ENCODE data around the gene WWC1.
"Not testable (repeated sequence)": the region's sequence is repeated elsewhere in the genome, so short reads cannot be mapped to it uniquely, and the experiment has no call there.

The WWC1 gene

DNA sequence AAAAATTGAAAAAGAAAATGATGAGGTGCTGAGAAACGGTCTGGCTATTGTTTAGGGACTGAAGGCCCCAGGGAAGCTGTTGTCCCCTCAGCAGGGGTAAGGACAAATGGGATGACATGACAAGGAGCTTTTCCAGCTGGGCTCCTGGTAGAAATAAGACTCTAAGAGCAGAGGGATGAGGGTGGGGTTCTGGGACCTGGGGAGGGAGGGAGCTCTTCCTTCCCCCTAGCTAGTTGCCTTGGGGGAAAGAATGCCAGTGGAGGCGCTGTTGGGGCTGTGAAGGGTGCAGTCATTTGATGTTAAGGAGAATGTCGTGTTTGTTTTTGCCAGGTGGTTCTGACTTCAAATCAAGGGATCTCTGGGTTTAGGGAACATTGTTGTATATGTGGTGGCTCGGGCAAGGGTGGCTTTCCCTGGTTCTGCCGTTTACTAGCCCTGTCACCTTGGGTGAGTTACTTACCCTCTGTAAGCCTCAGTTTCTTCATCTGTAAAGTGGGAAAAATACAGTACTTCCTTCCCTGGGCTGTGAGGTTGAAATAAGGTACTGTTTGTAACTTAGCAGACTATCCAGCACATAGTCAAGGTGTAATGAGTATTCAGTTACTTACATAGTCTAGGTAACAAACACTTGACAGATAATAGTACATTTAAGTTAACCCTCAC is 47.8 kb downstream of the WWC1 start:
- DNase-seq = no peak

DNA sequence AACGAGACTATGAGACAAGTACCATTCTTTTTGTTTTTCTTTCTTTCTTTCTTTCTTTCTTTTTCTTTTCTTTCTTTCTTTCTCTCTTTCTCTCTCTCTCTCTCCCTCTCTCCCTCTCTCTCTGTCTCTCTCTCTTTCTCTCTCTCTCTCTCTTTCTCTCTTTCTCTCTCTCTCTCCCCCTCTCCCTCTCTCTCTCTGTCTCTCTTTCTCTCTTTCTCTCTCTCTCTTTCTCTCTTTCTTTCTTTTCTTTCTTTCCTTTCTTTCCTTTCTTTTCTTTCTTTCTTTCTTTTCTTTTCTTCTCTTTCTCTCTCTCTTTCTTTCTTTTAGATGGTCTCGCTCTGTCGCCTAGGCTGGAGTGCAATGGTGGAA is 48.3 kb downstream of the WWC1 start:
- not testable (repeated sequence) for DNase-seq

DNA sequence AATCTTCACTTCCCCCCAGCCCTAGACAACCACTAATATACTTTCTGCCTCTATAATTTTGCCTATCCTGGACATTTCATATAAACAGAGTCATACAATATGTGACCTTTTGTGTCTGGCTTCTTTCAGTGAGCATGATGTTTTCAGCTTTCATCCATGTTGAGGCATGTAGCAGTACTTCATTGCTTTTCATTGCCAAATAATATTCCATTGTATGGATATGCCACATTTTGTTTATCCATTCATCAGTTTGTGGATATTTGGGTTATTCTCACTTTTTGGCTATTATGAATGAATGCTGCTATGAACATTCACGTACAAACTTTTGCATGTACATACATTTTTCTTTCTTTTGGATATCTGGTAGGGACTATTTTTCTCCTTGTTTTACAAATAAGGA is 49.0 kb downstream of the WWC1 start:
- no peak for DNase-seq

DNA sequence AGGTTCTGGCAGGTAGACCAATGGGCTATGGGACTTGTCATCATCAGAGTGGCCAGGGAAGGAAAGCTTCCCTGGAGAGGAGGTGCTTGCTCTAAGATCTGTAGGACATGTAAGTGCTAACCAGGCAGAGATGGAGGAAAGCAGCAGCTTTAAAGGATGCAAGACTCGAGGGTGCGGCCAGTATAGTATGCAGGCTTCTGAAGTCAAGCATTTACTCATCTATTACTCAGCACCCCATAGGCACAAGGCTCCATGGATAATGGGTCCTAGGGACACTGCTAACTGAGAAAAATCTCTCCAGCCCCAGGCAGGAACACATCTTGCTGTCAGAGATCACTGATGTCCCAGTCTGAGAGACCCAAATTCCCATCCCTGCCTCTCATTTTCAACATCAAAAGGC is 49.7 kb downstream of the WWC1 start:
- DNase-seq = no peak

DNA sequence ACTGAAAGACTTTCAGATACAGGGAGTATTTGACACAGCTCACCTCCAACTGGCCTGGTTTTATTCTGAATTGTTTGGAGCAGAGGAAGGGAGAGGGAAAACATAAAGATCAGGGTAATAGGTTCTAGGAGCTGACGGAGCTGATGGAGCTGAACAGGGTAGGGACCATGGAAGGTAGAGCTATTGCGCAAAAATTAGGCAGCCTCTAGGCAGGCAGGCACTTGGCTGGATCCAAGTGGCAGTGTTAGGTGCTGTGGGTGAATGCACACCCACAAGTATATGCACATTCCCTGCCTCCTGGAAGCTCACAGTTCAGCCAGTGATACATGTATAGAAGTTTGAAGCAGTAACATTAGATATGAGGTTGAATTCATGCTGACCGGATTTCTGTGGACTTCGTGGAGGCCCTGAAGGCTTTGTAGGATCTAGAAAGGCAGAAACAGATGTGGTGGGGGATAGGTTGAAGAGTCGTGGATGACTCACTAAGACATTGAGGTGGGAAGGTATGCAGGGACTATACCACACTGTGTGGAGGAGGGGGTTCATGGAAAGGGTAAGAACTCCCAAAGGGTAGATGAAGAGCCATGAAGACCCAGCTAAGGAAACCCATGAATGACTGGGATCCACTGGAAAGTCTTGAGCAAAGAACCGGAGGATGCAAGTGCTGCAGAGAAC is 50.8 kb downstream of the WWC1 start:
- no peak for DNase-seq

DNA sequence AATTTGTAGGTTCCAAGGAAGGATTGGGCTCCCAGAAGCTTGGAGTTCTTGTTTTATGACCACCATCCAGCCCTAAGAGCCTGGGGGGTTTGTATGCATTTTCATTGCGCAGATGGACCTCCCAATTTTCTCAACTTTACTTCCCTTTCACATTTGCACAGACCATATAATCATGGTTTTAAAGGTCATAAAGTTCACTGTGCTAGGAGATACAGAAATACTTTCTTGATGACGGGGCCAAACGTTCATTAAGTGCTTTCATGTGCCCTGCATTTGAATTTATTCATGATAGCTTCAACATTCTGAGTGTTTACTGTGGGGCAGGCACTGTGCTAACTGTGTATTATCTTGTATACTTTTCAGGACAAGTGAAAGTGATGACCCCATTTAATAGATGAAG is 51.5 kb downstream of the WWC1 start:
- no peak for DNase-seq

DNA sequence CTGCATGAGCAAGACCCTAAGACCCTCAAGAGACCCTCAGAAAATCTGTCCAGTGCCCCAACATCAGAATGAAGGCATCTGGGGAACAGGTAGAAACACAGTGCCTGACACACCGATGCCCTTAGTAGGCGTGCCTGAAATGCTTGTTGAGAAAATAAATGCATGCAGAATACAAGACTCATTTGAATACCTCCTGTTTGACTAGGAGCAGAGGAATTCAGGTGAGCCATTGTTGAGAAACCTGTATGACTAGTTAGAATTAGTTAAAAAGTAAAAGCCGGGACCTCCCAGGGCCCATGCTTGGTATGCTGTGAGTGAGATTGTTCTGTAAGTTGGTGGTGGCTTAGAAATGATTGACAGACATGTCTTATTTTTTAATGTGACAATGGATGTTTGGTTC is 55.0 kb downstream of the WWC1 start:
- no peak for DNase-seq

DNA sequence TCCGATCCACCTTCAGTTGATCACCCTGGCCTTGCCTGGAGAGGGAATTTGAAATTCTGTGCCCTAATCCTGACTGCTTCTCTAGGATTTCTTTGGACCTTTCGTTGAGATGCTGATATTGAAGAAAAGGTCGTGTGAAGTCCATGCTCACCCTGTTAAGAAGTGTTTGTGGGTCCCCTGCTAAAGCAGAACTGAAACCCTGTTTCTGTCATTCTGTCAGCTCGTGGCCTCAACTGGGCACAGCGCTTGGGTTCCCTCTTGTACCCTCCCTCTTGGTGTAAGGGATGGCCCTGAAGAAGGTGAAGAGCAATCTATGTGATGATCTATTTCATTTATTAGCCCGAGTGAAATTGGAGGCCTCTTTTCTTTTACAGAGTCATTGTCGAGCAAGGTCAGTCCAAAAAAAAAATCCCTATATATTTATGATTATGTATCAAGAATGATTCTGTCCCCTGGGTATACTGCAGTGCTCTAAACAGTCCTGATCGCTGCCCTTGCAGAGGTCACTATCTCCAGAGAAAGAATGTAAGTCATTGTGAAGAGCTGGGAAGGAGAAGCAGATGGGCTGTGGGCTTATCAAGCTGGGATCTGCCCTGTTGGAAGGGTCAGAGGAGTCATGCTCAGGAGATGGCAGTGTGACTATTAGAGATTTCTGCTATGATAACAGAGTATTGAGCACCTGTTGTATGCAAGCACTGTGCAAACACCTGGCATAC is 56.1 kb downstream of the WWC1 start:
- DNase-seq = no peak

DNA sequence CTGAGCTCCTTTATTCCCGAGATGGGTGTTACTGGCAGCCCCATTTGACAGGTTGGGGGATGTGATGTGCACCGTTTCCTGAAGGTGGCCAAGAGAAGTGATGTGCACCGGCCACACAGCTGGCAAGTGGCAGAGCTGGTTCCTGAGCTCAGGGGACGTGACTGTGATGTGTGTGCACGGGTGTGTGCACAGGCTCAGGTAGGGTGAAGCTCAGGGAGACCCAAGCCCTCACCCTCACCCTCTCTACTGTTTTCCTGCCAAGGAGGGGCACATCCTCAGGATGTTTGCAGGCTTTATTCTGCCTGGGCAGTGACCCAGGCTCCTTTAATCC is 56.6 kb downstream of the WWC1 start:
- no peak for DNase-seq

DNA sequence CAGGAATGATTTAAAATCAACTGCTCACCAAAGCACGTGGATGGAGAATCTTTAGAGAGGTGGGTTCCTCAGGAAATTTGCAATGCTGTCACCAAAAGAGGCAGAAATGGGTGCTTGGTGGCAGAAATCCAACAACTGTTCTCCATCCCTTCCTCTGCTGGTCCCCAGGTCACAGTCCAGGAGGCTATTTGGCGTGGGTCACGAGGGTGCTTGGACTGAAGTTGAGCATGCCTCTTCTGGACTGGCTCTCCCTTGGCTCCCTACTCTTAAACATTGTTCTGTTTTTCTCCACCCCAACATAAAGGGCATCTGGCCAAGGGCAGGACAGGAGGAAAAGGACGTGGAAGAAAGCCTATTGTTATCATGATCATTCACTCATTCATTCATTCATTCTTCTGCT is 58.9 kb downstream of the WWC1 start:
- DNase-seq = no peak

DNA sequence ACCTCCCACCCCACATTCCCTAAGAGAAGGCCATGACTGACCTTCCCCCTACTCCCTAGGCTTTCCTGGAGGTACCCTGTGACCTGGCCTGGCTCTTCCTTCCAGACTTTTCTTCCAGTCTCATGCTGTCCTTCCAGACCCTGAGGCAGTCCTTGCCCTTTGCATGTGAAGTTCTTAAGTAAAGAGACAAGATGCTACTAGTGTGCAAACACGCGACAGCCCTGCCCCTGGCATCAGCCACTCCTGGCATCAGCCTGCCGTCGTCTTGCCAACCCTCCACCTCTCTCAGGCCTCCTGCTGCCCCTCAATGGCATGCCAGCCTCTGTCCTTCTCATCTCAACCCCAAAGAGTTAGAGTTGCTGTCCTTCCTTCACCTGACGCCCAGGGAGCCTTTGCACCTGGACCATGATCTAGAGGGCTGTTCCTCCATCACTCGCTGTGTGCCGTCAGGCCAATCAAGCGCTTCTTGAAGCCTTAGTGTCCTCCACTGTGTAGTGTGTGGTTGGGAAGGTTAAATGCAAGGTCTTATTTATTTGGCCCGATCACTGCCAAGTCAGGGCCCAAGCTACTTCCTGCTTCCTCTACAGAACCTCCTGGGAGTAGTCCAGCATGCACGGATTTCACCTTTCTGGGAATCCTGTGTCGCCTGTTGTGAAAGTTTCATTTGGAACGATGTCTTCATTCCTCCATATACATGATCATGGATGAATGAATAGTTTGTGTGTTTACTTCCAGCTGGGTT is 61.9 kb downstream of the WWC1 start:
- DNase-seq = no peak

DNA sequence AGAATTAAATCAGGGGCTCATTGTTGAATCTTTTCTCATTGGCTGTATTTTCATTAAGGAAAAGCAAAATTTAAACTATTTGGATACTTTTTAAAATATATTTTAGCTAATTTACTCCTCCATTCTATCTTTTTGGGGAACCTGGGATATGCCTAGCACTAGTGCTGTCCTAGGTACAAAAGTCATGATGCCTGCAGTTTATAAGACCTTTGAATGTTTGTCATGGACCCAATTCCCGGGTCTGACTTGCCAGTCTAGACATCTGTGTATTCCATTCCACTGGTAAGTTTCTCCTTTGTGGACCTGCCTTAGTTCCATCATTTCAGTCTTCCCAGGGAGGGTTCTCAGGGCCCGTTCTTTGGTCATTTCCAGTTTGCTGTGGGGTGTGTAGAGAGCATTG is 63.0 kb downstream of the WWC1 start:
- no peak for DNase-seq

DNA sequence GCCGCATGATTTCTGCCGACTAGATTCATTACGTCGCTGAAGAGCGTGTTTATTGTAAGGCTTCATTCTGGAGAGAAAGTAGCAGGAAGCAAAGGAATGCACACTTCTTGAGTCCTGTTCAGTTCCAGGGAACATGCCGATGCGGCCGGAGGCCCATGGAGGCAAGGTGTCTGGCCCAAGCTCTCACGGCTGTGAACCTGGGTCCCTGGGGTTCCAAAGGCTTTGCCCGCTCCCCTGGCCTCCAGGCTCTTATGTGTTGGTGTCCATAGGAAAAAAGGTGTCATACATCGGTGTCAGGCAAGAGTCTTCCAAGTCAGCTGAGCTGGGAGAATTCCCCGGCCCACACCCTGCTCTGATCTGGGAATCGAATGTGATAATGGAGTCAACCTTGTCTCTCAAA is 64.7 kb downstream of the WWC1 start:
- no peak for DNase-seq

DNA sequence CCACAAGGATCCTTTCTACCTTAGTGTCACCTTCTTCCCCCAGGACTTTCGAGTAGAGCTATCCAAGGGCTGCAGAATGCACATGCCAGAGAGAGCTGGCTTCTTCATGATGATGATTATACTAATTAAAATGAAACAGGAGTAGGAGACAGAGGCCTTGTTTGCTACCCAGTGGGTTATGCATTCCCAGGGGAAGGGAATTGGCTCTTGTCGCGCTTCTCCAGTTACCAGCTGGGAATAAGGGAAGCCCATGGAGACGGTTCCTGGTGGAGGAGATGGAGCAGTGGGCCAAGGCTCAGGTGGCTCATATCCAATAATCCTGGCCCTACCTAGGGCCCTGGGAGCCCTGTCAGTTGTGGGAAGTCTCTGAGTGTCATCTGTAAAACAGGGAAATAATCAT is 65.1 kb downstream of the WWC1 start:
- DNase-seq = no peak

DNA sequence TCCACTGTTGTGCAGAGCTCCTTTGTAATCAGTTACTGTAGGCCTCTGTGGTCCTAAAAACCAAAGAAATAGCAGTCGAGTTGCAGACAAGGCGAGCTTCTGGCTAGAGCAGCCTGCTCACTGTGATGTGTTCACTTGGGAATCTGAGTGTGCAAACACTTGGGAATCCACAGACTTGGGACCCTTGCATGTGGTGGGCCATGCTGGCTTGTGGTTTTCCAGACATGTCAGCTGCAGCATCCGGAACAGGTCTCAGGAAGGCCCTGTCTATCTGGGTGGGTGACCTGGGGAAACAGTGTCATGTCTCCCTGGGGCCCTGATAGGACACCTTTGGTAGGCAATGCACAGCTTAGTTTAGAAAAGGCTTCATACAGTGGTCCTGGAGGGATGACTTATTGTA is 66.4 kb downstream of the WWC1 start:
- DNase-seq = no peak

DNA sequence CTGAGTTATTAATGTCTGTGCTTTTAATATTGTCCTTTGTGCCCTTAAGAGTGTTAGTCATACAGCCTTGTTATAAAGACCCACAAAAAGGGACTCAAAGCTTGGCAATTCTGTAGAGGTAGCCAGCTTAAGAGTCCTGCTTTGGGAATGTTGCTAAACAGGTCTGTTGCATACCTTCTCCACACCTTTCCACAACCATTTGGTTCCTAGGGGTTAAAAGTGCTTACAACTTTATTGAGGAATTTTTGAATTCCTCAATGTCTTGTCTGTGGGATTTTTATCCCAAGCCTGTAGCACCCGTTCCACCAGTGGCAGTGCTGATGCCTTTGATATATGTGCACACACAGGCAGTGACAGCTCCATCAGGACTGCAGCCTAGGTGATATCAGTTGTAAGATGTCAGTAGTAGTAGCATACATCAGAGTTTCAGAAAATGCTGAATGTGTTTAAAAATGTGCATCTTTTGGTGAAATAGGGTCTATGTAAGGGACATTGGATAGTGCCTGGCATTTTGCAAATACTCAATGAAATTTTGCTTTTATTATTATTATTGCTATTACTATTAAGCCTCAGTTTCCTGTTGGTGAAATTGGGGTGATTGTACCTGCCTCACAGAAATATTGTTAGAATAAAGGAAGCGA is 68.5 kb downstream of the WWC1 start:
- no peak for DNase-seq

DNA sequence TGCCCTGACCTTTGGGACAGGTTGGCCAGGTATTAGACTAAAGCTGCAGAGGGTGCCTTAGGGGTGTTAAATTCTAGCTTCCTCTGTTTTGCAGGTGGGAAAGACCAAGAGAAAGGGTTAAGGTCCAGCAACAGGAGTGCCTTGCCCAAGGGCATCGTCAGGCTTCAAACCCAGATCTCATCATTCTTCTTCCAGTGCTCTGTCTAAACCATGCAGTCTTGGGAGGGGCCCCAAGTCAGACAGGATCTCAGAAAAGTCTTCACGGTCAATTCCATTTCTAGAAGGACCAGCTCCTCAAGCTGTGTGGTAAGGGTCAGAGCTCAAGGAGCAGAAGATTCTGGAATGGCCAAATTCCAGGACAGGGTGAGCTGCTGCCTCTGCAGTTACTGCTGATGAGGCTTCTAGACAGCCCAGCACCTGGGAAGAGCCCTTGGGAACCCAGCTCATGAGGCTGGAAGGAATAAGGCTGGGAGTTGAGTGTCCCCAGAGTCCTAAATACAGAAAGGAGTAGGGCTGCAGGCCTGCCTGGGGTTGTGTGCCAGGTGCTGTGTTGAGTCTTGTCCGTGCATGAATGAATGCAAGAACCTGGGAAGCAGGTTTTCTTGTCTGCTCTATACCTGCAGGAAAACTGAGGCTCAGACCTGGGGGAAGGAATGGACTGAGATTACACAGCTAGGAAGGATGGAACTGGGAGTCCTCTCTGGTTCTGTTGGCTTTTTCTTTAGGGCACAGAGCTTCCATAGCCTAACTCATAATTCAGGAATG is 69.3 kb downstream of the WWC1 start:
- no peak for DNase-seq

DNA sequence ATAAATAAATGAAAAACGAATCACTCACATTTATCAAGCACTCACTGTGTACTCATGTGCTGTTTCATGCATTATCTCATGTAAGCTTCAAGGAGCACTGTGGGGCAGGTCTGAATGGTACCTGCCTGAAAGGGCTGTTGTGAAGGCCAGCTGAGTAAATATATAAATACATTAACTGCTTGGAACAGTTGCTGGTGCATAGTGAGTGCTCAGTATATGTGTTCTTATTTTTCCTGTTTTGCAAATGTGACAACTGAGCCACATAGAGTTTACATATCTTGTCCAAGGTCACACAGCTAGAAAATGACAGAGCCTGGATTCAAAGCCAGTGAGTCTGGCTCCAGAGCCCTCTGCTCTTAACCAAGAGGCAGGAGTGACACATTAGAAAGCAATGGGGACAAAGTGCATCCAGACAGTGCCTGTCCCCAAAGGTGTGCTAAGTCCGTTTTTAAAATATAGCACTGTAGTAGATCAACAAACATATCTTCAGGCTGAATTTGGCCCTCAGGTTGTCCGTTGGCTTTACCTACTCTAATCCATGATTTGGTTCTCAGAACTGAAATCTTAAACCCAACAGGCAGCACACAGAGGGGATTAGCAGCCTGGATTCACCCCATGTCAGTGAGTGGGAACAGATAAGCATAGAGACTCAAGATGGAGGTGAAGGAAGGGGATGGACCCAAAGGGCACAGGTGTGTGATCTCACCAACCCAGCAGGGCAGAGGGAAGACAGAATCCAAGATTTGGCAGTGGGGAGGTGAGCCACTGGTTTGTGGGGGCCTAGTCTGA is 70.8 kb downstream of the WWC1 start:
- no peak for DNase-seq

DNA sequence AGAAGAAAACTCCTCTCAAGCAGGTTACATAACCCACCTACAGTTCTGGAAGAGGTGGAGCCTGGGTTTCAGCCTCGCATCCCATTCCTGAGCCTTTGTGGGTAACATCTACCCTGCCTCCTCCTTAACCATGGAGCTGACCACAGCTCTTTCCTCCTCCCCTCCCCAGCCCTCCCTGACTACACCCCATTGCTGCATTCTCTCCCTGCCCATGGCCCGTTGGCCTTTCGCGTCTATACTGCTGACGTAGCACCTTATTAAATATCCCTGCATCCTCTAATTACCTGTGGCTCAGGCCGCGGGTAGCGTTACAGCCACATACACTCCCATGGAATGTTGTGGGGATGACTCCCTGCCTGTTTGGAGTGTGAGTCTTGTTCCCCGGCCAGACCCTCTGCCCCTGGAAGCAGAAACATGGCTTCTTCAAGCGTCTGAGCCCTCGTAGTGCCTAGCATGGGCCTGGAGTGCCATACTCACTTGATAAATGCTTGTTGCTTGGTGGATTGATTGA is 72.8 kb downstream of the WWC1 start:
- no peak for DNase-seq

DNA sequence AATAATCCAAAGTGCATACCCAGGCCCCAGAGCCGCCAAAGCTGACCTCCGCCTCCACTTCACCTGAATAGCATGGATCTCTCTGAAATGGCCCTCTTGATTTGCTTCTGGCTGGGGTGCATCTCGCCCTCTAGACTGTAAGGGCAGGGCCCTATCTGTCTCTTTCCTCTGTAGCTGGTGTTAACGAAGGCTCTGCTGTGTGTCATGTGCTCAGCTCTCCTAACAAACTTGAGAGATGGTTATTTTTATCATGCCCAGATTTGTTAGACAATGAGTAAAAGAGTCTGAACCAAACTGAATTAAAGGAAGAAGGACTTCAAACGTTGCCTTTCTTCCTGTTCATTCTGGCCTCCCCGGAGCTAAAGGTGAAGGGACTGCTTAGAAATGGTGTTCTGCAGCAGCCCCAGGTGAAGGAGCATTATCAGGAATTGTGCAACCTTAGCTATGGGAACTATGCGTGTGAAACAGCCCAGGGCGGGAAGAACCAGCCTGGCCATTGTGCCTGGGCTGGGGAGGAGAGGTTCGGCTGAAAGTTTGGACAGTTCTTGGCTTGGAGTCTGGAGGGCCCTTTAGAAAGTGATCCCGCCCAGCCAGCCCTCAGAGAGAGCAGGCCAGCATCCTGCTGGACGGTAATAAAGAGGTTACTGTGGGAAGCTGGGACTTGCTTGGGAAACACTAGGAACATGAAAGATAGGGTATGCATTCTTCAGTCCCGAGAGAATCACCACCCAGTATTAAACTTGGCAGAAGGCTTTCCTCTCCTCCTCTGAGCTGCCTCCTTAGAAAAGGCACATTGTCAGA is 73.5 kb downstream of the WWC1 start:
- DNase-seq = no peak

All from amniotic stem cell (primary cell).